ENCODE measurements around the gene PKNOX2.

PKNOX2 gene

DNA sequence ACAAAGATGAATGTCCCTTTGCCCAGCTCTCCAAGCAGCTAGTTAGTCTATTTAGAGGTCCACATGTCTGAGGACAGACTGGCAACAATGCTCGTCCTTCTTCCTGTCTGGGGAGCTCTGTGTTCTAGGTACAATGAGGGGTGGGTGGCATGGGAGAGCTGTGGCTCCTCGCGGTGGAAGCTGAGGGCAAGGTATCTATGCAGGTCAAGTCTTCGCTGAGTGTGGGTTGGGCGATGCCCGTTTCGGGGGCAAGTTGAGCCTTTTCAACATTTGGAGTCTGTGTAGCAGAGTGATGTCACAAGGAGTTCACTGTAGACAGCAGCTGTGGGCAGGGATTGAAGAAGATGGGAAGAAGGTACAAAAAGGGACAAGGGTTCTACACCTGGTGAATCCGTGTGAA lies 168.3 kb downstream of the PKNOX2 start:
- Histone ChIP-seq H3K9me3 (ENCODE audit: control insufficient read depth, insufficient read depth, low read length) (no peaks in the 10 kb centered on the region), H3K4me3 (ENCODE audit: low read length) (no peak overlapping the region), H3K4me1 (ENCODE audit: control insufficient read depth, insufficient read depth, low read length) (0 out of 2 replicates have a peak, but pooled peaks cover 2% of the 10 kb centered on the region), H3K36me3 (ENCODE audit: control insufficient read depth, insufficient read depth, low read length) (no peaks in the 10 kb centered on the region), H3K27me3 (ENCODE audit: control insufficient read depth, insufficient read depth, low read length) (no peaks in the 10 kb centered on the region), H3K27ac (ENCODE audit: low read length) (no peak overlapping the region)
- no peak for DNase-seq (ENCODE audit: low read depth, low spot score)
- WGBS (ENCODE audit: insufficient coverage, insufficient read length) = no CpG with 5 or more reads among the region's 8 CpGs

DNA sequence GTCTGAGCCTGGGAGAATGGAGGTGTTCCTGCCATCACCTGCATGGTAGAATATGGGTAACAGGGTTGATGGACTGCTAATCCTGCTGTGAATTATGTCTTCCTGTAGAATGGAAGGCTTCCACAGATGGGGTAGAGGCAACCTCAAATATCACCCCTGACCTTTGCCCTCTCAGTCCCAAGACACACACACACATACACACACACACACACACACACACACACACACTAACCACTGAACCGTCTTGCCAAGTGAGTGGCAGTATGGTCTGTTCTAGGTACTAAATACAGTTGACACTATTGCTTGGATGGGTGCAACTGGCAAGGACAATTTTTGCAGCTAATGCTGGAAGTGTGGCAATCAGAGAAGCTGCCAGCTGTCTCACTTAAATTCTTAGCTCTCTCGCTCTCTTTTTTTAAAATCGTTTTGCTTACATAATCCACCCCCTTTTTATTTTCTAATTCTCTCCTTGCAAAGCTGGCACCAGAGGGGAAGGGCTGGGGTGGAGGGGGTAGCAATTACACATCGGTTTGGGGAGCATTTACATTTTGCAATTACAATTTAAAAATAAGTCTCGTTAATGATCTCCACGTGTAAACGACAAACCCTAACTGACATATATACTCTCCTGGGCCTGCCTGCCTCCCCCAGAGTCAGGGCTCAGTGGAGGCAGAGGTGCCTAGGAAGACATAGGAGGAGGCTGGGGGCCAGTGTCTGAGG lies 169.0 kb downstream of the PKNOX2 start:
- H3K27me3 ChIP-seq (ENCODE audit: control insufficient read depth, insufficient read depth, low read length) = no peaks in the 10 kb centered on the region

DNA sequence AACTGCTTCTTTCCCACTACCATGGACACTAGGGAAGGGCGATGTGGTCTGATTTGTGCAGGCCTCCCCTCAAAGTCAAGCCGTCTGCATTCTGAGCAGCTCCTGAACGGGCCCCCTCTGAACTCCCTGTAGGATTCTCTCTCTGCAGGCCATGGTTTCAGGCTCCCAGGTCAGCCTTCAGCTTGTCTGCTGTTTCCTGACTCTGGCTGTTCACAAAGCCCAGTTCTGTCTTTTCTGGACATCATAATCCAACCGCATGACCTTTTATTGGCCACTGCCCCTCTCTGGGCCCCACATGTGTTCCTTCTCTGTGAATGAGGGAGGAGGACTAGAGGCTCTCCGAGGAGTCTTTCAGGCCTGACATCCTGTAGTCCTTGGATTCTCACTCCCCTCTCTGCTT lies 170.6 kb downstream of the PKNOX2 start:
- H3K9me3 ChIP-seq (ENCODE audit: control insufficient read depth, insufficient read depth, low read length) = no peaks in the 10 kb centered on the region
- DNase-seq (ENCODE audit: low read depth, low spot score) = no peak
- H3K4me3 ChIP-seq (ENCODE audit: low read length) = no peak overlapping the region
- no peaks in the 10 kb centered on the region for H3K4me1 ChIP-seq (ENCODE audit: control insufficient read depth, insufficient read depth, low read length)
- no peaks in the 10 kb centered on the region for H3K36me3 ChIP-seq (ENCODE audit: control insufficient read depth, insufficient read depth, low read length)
- H3K27ac ChIP-seq (ENCODE audit: low read length) = no peak overlapping the region
- no CpG with 5 or more reads among the region's 5 CpGs for WGBS (ENCODE audit: insufficient coverage, insufficient read length)
- no peaks in the 10 kb centered on the region for H3K27me3 ChIP-seq (ENCODE audit: control insufficient read depth, insufficient read depth, low read length)

More for the DNA sequence above, 169.0 kb downstream of the PKNOX2 start:
- H3K27ac ChIP-seq (ENCODE audit: low read length) = no peak overlapping the region
- H3K36me3 ChIP-seq (ENCODE audit: control insufficient read depth, insufficient read depth, low read length) = no peaks in the 10 kb centered on the region
- WGBS (ENCODE audit: insufficient coverage, insufficient read length) = 100% methylated on average over 1 of the region's 7 CpGs
- 0 out of 2 replicates have a peak, but pooled peaks cover 2% of the 10 kb centered on the region for H3K4me1 ChIP-seq (ENCODE audit: control insufficient read depth, insufficient read depth, low read length)
- H3K9me3 ChIP-seq (ENCODE audit: control insufficient read depth, insufficient read depth, low read length) = no peaks in the 10 kb centered on the region
- no peak overlapping the region for H3K4me3 ChIP-seq (ENCODE audit: low read length)
- DNase-seq (ENCODE audit: low read depth, low spot score) = no peak

DNA sequence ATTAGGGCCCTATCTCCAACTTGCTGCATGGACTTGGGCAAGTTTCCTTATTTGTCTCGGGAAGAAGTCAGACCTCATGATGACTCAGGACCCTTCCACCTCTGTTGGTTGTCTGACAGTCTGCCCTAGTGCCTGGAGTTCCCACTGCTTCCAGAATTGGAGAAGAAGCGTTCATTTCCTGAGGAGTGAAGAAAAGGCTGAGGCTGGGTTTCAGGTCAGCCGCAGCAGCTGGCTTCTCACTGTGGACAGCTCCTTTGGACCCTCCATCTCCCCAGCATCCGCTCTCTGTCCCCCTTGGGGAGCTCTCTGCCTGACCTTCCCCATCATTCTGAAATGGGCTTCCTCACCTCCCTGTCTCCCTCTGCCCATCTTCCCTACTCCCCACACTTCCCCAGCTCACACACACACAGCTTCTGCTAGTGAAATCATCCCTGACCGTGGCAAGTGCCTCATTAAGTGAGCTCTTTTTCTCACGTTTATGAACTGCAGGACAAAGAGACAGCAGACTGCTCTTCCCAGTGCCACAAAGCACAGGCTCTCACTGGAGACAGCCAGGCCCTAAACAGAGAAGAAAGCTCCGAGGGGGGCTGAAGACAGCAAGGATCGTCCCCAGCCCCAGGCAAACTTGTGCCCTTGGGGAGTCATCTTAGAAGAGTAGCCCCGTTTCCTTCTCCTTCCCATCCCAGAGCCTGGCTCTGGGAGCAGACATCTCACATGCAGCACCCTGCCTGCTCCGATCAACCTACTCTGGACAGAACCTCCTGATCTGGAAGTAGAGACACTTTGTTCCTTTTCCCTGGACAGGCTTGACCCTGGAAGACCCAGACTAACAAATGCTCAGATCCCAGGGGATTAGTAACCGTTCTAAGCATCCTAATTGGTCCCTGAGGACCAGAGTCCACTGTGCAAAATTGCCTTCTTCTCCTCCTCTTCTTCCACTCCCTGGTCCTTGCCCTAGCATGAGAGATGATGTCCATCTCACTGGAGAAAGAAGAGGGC lies 173.6 kb downstream of the PKNOX2 start:
- Histone ChIP-seq H3K27ac (ENCODE audit: low read length) (no peak overlapping the region), H3K27me3 (ENCODE audit: control insufficient read depth, insufficient read depth, low read length) (no peaks in the 10 kb centered on the region), H3K4me1 (ENCODE audit: control insufficient read depth, insufficient read depth, low read length) (peaks cover 1% of the 10 kb centered on the region), H3K4me3 (ENCODE audit: low read length) (no peak overlapping the region), H3K9me3 (ENCODE audit: control insufficient read depth, insufficient read depth, low read length) (no peaks in the 10 kb centered on the region), H3K36me3 (ENCODE audit: control insufficient read depth, insufficient read depth, low read length) (no peaks in the 10 kb centered on the region)
- DNase-seq (ENCODE audit: low read depth, low spot score) = no peak
- WGBS (ENCODE audit: insufficient coverage, insufficient read length) = no CpG with 5 or more reads among the region's 11 CpGs

DNA sequence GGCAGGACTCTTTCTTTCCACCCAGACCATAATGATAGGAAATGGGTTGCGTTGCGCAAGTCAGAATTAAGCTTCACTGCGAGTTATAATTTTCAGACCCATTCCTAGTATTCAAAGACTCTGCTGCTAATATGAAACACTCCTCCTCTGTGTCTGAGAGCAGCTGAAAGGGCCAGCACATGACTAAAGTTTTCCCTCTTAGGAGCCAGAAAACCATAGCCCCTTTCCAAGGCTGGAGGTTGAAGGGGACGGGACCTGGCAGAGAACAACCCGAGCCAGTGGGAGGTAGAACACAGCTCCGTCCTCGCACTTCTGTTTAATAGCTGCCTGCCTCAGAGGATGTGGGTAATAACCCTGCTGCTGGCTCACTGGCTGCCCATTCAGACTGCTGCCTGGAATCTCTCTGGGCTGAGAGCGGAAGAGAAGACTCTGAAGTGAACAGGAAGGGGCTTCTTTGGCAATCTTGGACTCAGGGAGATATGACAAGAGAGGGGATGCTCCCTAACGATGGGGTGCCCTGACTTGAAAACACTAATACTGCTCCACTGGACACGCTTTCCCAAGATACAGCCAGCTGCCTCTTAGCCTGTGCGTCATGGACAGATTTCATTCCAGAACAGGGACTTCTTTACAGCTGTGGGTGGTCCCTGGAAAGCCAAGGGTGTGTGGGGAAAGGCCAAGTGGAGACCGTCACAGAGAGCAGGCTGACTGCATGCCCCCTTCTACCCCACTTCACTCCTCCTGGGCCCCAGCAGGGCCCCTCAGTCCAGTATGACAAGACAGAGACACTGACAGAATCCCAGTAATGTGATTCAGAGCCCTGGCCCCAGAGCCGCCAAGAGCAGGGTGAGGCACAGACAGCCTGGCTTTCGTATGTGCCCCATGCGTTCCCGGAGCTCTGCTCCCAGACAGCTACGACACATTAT lies 174.6 kb downstream of the PKNOX2 start:
- Histone ChIP-seq H3K27ac (ENCODE audit: low read length) (no peak overlapping the region), H3K27me3 (ENCODE audit: control insufficient read depth, insufficient read depth, low read length) (no peaks in the 10 kb centered on the region), H3K9me3 (ENCODE audit: control insufficient read depth, insufficient read depth, low read length) (no peaks in the 10 kb centered on the region), H3K4me3 (ENCODE audit: low read length) (no peak overlapping the region), H3K4me1 (ENCODE audit: control insufficient read depth, insufficient read depth, low read length) (peaks cover 2% of the 10 kb centered on the region), H3K36me3 (ENCODE audit: control insufficient read depth, insufficient read depth, low read length) (no peaks in the 10 kb centered on the region)
- WGBS (ENCODE audit: insufficient coverage, insufficient read length) = no CpG with 5 or more reads among the region's 17 CpGs
- DNase-seq (ENCODE audit: low read depth, low spot score) = no peak

DNA sequence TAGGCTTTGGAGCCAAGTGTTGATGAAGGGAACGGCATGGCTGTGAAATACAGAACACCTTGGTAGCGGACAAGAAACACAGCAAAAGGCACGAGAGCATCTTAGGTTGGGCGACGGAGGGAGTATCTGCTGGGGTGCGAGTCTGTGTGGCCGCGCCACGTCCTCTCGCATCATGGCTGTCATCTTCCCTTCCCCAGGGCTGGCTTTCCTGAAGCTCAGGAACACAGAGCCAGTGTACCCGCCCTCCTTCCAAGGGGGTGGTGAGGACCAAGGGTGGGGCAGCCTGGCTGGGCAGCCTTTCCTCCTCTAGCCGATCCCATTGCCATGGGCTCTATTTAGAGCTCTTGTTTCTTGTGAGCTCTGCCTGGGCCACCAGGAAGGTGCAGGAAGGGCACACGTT lies 177.1 kb downstream of the PKNOX2 start:
- Histone ChIP-seq H3K4me3 (ENCODE audit: low read length) (no peak overlapping the region), H3K27ac (ENCODE audit: low read length) (no peak overlapping the region), H3K9me3 (ENCODE audit: control insufficient read depth, insufficient read depth, low read length) (no peaks in the 10 kb centered on the region), H3K27me3 (ENCODE audit: control insufficient read depth, insufficient read depth, low read length) (no peaks in the 10 kb centered on the region; the same call in 1 of the 2 replicates), H3K36me3 (ENCODE audit: control insufficient read depth, insufficient read depth, low read length) (no peaks in the 10 kb centered on the region), H3K4me1 (ENCODE audit: control insufficient read depth, insufficient read depth, low read length) (peaks cover 2% of the 10 kb centered on the region)
- no CpG with 5 or more reads among the region's 13 CpGs for WGBS (ENCODE audit: insufficient coverage, insufficient read length)
- no peak for DNase-seq (ENCODE audit: low read depth, low spot score)

DNA sequence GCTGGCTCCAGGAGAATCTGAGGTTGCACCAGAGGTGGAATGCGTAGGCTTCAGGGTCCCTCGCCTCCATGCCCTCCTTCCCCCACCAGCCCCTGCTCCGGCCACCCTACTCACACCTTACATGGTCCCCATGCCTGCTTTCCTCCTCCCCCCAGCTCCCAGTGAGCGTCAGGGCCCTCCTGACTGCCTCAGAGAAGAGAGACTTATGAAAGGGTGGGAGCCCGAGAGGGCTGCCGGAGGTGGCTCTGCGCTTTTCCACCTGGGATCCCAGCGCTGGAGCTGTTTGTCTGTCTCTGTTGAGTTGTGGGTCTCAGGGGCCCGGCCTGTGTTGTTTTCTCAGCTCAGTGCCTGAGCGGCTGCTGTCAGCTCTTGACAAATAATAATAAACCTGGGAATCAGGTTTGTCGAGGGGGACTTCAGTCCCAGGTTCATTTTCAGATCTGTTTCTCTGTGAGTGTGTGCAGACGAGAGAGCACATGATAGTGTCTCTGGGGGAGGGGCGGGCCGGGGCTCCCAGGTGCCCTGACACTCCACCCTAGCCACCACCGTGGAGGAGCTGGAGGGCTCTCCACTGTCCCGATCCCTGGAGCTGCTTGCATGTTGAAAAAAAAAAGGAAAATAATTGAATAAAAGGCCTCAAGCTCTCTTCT lies 177.9 kb downstream of the PKNOX2 start:
- Histone ChIP-seq H3K4me1 (ENCODE audit: control insufficient read depth, insufficient read depth, low read length) (peaks cover 2% of the 10 kb centered on the region), H3K9me3 (ENCODE audit: control insufficient read depth, insufficient read depth, low read length) (no peaks in the 10 kb centered on the region), H3K27ac (ENCODE audit: low read length) (no peak overlapping the region), H3K27me3 (ENCODE audit: control insufficient read depth, insufficient read depth, low read length) (no peaks in the 10 kb centered on the region; the same call in 1 of the 2 replicates), H3K36me3 (ENCODE audit: control insufficient read depth, insufficient read depth, low read length) (no peaks in the 10 kb centered on the region), H3K4me3 (ENCODE audit: low read length) (no peak overlapping the region)
- WGBS (ENCODE audit: insufficient coverage, insufficient read length) = no CpG with 5 or more reads among the region's 16 CpGs
- DNase-seq (ENCODE audit: low read depth, low spot score) = no peak

DNA sequence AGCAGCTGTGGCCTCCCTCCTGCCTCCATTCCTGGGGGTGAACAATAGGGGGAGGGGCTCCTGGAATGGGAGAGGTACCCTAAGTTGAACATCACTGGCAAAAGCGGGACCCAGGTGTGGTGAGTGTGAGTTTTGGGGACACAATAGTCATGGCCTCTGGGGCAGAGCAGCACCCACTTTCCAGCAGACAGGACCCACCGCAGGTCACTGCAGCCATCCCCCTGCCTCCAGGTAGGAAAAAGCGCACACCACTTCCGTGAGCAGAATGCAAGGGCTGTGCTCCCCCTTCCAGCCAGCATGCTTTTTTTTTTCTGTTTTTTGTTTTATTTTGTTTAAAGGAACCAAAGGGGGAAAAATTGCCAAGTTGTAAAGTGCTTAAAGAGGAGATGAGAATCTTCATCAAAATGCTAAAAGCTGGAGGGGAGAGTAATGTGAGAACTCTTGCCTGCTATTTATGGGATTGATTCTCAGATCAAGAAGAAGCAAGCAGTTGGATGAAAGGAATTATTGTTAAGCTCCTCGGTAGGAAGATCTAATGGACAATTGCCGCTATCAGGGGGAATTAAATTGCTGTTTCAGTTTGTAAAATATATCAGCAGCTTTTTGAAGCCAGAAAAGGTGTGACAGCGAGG lies 178.7 kb downstream of the PKNOX2 start:
- Histone ChIP-seq H3K4me1 (ENCODE audit: control insufficient read depth, insufficient read depth, low read length) (peaks cover 4% of the 10 kb centered on the region), H3K36me3 (ENCODE audit: control insufficient read depth, insufficient read depth, low read length) (no peaks in the 10 kb centered on the region), H3K4me3 (ENCODE audit: low read length) (no peak overlapping the region), H3K9me3 (ENCODE audit: control insufficient read depth, insufficient read depth, low read length) (no peaks in the 10 kb centered on the region), H3K27me3 (ENCODE audit: control insufficient read depth, insufficient read depth, low read length) (no peaks in the 10 kb centered on the region; the same call in 1 of the 2 replicates), H3K27ac (ENCODE audit: low read length) (no peak overlapping the region)
- no CpG with 5 or more reads among the region's 7 CpGs for WGBS (ENCODE audit: insufficient coverage, insufficient read length)
- DNase-seq (ENCODE audit: low read depth, low spot score) = no peak

DNA sequence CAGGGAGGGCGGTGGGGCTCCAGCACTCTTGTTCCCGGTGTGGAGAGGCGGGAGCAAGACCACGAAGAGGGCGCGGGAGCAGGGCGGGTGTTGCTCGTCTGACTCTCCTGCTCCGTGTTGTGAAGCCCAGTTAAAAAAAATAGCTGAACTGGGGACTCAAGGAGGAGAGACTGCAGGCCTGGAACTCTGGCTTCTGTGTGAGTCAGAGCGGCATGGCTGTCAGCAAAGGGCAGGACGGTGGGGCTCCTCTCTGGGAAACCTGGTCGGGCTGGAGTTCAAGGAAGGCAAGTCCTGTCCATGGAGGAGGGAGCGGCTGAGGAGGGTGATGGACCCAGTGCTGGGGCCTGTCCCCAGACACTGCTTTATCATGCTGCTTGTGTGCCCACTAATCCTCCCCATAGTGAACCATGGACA lies 179.2 kb downstream of the PKNOX2 start:
- Histone ChIP-seq H3K4me3 (ENCODE audit: low read length) (no peak overlapping the region), H3K4me1 (ENCODE audit: control insufficient read depth, insufficient read depth, low read length) (peaks cover 6% of the 10 kb centered on the region), H3K9me3 (ENCODE audit: control insufficient read depth, insufficient read depth, low read length) (no peaks in the 10 kb centered on the region), H3K27me3 (ENCODE audit: control insufficient read depth, insufficient read depth, low read length) (no peaks in the 10 kb centered on the region; the same call in 1 of the 2 replicates), H3K36me3 (ENCODE audit: control insufficient read depth, insufficient read depth, low read length) (no peaks in the 10 kb centered on the region), H3K27ac (ENCODE audit: low read length) (no peak overlapping the region)
- no CpG with 5 or more reads among the region's 13 CpGs for WGBS (ENCODE audit: insufficient coverage, insufficient read length)
- DNase-seq (ENCODE audit: low read depth, low spot score) = no peak

All from iPS DF 6.9 (cell line).